Nephron progenitor cell (in vitro differentiated cells): ENCODE data around the gene PTX4.
"Not testable (repeated sequence)": the region's sequence is repeated elsewhere in the genome, so short reads cannot be mapped to it uniquely, and the experiment has no call there.

ENCODE experiments used
- DNase-seq: peaks from one replicate; pipeline ENCODE4 v3.0.0; 2021
- H3K27ac Mint-ChIP-seq: 2 replicates; pipeline ENCODE4 v1.8.0; 2021; ENCODE audit warnings: mild to moderate bottlenecking, moderate library complexity, mixed read lengths
- H3K27me3 Mint-ChIP-seq: 2 replicates; pipeline ENCODE4 v1.8.0; 2021; ENCODE audit warnings: mild to moderate bottlenecking, low read depth, mixed read lengths; ENCODE audit not compliant: poor library complexity
- H3K36me3 Mint-ChIP-seq: 2 replicates; pipeline ENCODE4 v1.8.0; 2021; ENCODE audit warnings: low read depth, mixed read lengths
- H3K4me1 Mint-ChIP-seq: 2 replicates; pipeline ENCODE4 v1.8.0; 2021; ENCODE audit warnings: mixed read lengths
- H3K4me3 Mint-ChIP-seq: 2 replicates; pipeline ENCODE4 v1.8.0; 2021; ENCODE audit warnings: mild to moderate bottlenecking, moderate library complexity, mixed read lengths
- H3K9me3 Mint-ChIP-seq: 2 replicates; pipeline ENCODE4 v1.8.0; 2021; ENCODE audit warnings: mild to moderate bottlenecking, moderate library complexity, mixed read lengths
- CTCF ChIP-seq: fragments of 200-600 bp; sonication (generic); IDR thresholded peaks from 2 replicates; pipeline ENCODE4 v1.5.0; 2021; ENCODE audit warnings: antibody characterized with exemption

PTX4 gene

GRCh38 chr16:1470481-1471251 is 18.1 kb downstream of the PTX4 start:
- Mint-ChIP-seq H3K27ac (peak overlapping the region; percentile 95), H3K27me3 (peaks cover 9% of the 10 kb centered on the region), H3K4me1 (peaks cover 43% of the 10 kb centered on the region), H3K36me3 (peaks cover 8% of the 10 kb centered on the region), H3K9me3 (peaks cover 5% of the 10 kb centered on the region), H3K4me3 (no peak overlapping the region)
- TF ChIP-seq CTCF = no peak
- no peak for DNase-seq

GRCh38 chr16:1469693-1470201 is 19.0 kb downstream of the PTX4 start:
- H3K36me3 Mint-ChIP-seq = peaks cover 5% of the 10 kb centered on the region
- peak overlapping the region; percentile 88 for H3K27ac Mint-ChIP-seq
- TF ChIP-seq CTCF = no peak
- H3K4me1 Mint-ChIP-seq = peaks cover 41% of the 10 kb centered on the region
- no peaks in the 10 kb centered on the region for H3K9me3 Mint-ChIP-seq
- H3K4me3 Mint-ChIP-seq = no peak overlapping the region
- DNase-seq = no peak
- H3K27me3 Mint-ChIP-seq = peaks cover 7% of the 10 kb centered on the region

- peaks cover 40% of the 10 kb centered on the region for H3K4me1 Mint-ChIP-seq
- not testable (repeated sequence) for H3K36me3 Mint-ChIP-seq, H3K4me3 Mint-ChIP-seq, DNase-seq, H3K27me3 Mint-ChIP-seq, H3K27ac Mint-ChIP-seq, H3K9me3 Mint-ChIP-seq
Measured at GRCh38 chr16:1469141-1469540, 19.6 kb downstream of the PTX4 start.

- no peak overlapping the region for H3K27ac Mint-ChIP-seq
Measured at GRCh38 chr16:1468426-1468810, 20.3 kb downstream of the PTX4 start.

GRCh38 chr16:1466968-1467521 is 21.7 kb downstream of the PTX4 start:
- TF ChIP-seq CTCF = no peak
- no peaks in the 10 kb centered on the region for H3K9me3 Mint-ChIP-seq
- peaks cover 4% of the 10 kb centered on the region for H3K27me3 Mint-ChIP-seq
- no peak overlapping the region for H3K4me3 Mint-ChIP-seq
- no peak overlapping the region for H3K27ac Mint-ChIP-seq
- no peak for DNase-seq
- peaks cover 26% of the 10 kb centered on the region for H3K4me1 Mint-ChIP-seq
- H3K36me3 Mint-ChIP-seq = peaks cover 8% of the 10 kb centered on the region

More at GRCh38 chr16:1468426-1468810, 20.3 kb downstream of the PTX4 start:
- H3K27me3 Mint-ChIP-seq = peaks cover 7% of the 10 kb centered on the region
- TF ChIP-seq CTCF = no peak
- peaks cover 33% of the 10 kb centered on the region for H3K4me1 Mint-ChIP-seq
- no peaks in the 10 kb centered on the region for H3K9me3 Mint-ChIP-seq
- H3K4me3 Mint-ChIP-seq = no peak overlapping the region
- peaks cover 5% of the 10 kb centered on the region for H3K36me3 Mint-ChIP-seq
- no peak for DNase-seq

- no peak for TF ChIP-seq CTCF
- no peaks in the 10 kb centered on the region for H3K9me3 Mint-ChIP-seq
- no peak overlapping the region for H3K27ac Mint-ChIP-seq
- H3K36me3 Mint-ChIP-seq = peaks cover 8% of the 10 kb centered on the region
- no peak overlapping the region for H3K4me3 Mint-ChIP-seq
- no peak for DNase-seq
- H3K27me3 Mint-ChIP-seq = peaks cover 4% of the 10 kb centered on the region
- peaks cover 16% of the 10 kb centered on the region for H3K4me1 Mint-ChIP-seq
Measured at GRCh38 chr16:1466054-1466453, 22.7 kb downstream of the PTX4 start.
